HG03439 (cell line): Measurements from ENCODE around the gene PITPNM2.
"Not testable (repeated sequence)": the region's sequence is repeated elsewhere in the genome, so short reads cannot be mapped to it uniquely, and the experiment has no call there.

Experiments used
- ATAC-seq: cut with Tn5 transposase; IDR thresholded peaks from one replicate; pipeline ENCODE4 v1.9.1; 2021; ENCODE audit warnings: mild to moderate bottlenecking, moderate library complexity; ENCODE audit not compliant: unreplicated experiment

Gene PITPNM2

GRCh38 chr12:123121670-123122069 lies 29.2 kb downstream of the PITPNM2 start:
- ATAC-seq: no peak

- no peak for ATAC-seq
Measured at GRCh38 chr12:123120452-123121166, 30.3 kb downstream of the PITPNM2 start.

GRCh38 chr12:123119808-123120207 lies 31.1 kb downstream of the PITPNM2 start:
- ATAC-seq: peak; percentile 94

- no peak for ATAC-seq
Measured at GRCh38 chr12:123118497-123118896, 32.4 kb downstream of the PITPNM2 start.

GRCh38 chr12:123115409-123116121 lies 35.3 kb downstream of the PITPNM2 start:
- no peak for ATAC-seq

DNA sequence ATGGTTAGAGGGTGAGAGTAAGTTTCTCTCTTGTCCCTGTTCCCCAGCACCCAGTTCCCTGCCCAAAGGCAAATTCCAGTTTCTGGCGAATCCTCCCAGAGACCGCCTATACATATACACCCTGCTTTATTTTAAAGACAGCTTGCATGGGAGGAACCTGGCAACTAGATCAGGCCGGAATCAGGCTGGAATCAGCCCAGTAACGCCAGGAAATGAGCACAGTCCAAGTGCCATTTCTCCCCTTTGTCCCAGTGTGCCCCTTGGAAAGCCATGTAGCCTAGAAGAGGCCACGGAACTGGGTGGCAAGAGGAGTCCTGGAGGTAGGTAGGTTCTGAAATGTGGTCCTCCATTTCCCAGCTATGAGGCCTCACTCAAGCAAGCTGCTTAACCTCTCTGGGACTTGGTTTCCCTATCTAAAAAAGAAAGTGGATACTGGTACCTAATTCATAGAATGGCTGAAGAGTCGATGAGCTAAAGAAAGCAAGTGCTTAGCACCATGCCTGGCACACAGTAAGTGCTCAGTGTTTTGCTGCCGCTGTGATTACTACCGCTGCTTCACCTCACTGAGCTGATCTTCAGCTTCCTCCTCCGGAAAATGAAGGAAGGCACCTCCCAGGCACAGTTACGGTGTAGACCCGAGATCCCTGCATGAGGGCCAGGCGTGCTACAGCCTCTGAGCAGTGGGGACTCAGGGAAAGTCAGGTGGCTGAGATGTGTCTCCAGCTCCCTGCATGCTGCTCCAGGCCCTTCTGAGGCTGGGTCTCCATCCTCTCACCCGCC lies 36.4 kb downstream of the PITPNM2 start:
- no peak for ATAC-seq

DNA sequence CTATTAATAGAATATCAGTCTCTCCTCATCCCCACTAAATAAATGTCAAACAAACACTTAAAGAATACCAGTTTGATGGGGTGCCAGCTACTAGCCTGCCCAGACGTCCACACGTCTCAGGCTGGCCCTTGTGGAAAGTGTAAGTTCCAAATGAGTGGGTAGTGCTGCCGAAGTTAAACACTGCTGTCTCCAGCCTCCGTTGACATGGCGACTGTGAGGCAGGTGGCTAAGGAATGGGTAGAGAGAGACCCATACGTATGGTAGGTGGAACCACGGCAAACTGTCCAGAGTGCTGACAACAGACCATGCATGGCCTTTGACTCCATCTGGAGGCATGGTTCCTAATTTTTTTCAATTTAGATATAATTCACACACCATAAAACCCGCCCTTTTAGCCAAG lies 37.9 kb downstream of the PITPNM2 start:
- ATAC-seq: no peak

DNA sequence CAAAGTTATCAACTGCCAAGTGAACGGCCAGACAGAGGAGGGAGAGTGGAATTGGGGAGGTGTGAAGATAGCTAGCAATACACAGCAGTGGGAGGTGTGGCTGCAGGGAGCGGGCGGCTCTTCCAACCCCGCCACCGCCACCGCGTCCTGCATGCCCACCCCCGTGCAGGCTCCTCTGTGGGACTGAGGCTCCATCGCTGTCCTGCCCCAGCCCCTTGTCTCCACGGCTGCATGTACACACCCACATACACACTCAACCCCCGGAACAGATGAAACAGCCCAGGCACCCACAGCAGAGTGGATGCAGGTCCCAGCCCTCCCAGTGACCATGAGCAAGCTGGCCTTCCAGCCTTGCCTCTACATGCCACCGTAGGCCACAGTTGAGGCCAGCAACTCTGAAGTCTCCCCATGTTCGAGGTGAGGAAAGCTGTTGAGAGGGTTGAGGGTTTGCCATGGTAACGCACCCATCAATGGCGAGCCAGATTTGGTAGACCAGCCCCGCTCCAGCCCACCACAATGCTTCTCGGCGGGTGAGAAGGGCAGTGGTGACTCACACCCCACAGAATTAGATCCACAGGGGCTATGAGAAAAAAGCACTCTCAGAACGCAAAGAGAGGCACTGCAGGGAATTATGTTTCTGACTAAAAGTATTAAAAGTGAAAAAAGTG lies 39.3 kb downstream of the PITPNM2 start:
- no peak for ATAC-seq

DNA sequence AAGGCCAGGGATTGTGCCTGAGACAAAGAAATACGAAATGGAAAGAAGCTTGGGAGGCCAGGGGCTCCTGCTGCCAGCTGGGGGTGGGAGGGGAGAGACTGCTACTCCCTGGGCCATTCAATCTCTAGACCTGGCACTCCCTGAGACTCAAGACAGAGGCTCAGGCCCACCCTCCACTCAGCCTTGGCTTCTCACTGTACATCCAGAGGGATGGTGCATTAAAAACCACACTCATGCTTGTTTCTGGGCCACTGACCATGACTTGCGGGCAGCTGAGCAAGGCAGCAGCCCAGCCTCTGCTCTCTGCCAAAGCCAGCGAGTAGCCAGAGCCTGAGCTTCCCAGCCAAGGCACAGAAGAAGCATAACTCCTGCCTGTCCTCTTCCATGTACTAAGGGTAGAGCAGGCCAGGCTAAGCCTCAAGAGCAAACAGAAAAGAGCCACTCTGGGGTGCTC lies 41.5 kb downstream of the PITPNM2 start:
- no peak for ATAC-seq

- no peak for ATAC-seq
Measured at GRCh38 chr12:123108682-123109066, 42.2 kb downstream of the PITPNM2 start.

DNA sequence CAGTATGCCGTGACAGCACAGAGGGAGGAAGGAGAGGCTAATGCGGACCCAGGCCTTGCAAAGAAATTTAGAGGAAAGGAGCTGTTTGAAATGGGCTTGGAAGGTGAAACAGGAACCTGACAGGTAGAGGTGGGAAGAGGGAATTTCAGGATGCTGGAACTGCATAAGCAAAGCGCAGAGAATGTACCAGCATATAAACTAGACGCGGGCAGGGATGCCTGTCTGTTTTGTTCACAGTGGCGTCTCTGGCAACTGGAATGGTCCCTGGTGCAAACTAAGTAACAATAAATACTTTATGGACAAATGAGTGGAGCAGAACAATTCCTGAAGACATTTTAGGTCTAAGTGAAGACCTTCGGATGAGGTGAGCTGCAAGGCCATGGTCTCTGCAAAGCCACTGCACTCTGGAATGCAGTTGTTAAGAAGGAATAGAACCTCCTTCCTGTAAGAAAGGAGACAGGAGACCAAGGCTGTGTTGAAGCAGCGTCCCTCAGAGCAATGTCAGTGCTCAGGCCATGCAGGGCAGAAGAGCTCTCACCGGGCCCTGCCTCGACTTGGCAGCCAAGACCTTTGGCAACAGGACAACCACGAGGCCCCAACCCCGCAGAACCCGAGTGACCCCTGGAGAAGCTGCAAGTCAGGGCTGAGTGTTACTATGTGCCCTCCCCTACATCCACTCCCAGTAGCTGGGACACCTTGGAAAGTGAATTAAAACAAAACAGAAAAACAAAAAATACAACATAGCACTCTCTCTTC lies 42.8 kb downstream of the PITPNM2 start:
- ATAC-seq: no peak

- ATAC-seq: no peak
Measured at GRCh38 chr12:123106640-123107359, 44.1 kb downstream of the PITPNM2 start.

- no peak for ATAC-seq
Measured at GRCh38 chr12:123105211-123105826, 45.6 kb downstream of the PITPNM2 start.

DNA sequence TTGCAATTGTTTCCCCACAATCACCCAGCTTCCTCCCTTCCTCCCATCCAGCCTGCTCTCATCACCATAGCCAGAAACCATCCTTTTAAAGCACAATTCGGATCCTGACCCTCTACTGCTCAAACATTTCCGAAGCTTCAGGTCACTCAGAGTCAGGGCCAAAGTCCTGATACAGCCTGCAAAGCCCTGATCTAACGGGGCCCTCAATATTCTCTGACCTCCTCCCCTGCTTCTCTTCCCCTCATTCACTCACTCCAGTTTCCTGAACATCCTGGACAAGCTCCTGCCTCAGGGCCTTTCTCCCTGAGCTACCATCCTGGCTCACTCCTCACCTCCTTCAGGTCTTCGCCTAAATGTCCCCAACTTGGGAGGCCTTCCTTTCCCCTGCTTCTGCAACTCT lies 46.1 kb downstream of the PITPNM2 start:
- ATAC-seq: no peak

DNA sequence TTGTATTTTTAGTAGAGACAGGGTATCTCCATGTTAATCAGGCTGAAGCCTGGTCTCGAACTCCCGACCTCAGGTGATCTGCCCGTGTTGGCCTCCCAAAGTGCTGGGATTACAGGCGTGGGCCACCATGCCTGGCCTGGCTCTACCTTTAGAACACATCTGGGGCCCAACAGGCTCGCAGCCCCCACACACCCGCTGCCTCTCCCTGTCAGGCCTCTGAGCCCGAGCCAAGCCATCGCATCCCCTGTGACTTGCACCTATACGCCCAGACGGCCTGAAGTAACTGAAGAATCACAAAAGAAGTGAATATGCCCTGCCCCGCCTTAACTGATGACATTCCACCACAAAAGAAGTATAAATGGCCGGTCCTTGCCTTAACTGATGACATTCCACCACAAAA lies 46.8 kb downstream of the PITPNM2 start:
- ATAC-seq: not testable (repeated sequence)

DNA sequence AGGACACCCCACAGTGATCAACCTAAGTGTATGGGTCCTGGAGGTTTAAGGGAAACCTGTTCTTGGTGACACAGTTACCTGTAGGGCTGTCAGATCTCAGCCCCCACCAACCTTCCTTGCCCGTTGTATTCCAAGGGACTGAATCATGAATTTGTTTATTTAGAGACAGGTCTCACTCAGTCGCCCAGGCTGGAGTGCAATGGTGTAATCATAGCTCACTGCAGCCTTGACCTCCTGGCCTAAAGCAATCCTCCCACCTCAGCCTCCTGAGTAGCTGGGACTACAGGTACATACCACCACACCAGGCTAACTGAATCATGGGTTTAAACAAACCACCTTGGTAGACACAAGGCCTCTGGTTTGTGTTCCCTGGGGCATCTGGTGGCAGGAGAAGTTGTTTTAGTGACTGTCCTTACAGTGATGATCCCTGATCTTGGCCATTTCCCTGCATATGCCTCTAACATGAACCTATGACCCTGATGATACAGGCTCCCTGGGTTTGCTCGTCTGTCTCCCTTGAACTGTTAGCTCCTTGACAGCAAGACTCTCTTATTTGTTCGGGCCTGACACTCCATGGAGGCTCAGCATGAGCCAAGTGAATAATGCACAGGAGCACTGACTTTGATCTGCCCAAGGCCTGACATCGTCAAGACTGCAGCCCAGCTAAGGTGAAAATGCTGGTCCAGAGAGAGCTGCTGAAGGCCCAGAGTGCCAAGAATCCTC lies 47.9 kb downstream of the PITPNM2 start:
- no peak for ATAC-seq

DNA sequence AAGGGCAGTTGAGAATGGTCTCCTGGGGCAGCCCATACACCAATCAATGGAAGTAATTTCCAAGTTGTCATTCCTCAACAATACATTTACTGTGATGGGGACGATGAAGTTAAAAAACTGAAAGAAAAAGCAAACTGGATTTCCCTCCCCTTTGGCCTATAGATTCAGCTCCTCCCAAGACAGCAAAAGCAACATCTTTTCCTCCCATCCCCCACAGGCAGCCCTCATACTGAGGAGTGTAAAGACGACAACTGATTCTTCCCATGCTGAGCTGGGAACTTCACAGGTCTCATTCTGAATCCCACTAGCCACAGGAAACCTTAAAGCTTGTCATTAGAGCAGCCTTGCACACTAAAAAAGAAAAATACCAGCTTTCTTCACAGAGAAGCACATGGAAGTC lies 48.5 kb downstream of the PITPNM2 start:
- ATAC-seq: no peak

DNA sequence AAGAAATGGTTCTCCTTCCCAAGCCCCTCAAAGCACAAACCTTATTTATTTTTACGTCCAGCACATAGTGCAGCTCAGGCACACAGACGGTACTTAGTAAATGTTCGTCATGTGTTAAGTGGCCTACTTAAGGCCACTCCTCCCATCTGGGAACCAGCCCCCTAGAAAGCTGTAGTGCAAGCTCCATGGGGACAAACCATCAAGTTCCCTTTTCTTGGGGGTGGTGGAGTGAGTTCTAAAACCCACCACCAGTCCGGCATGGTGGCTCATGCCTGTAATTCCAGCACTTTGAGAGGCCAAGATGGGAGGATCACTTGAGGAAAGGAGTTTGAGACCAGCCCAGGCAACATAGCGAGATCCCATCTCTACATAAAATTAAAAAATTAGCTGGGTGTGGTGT lies 49.4 kb downstream of the PITPNM2 start:
- no peak for ATAC-seq
